Measurements from ENCODE around the gene MUC20. TPM values are rescaled to one million over a fixed set of nuclear protein-coding genes. Genes with fewer than 3 reads are reported as not detected.

MUC20 gene
- total and polyA plus RNA-seq, 2 of the 8 experiments (the other 6 are each of a cell fraction or from before 2014, with no cell fraction given) = 0.24 to 0.26 TPM

DNA sequence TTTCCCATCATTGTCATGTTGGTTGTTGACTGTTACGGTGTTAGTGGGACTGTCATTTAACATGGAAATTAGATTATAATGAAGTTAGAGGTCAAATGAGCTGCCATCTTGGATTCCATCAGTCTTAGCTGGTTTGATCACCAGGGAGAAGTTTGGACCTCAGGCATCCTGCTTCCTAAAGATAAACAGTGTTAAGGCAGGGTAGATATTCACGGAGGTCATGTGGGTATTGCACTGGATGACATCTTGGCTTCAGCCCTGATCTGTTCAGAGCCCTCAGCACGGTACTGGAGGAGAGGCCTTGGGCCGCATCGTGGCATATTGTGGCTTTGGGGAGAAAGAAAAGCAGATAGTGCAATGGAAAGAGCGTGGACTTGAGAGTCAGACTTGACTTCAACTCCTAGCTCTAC, 11.1 kb upstream of the MUC20 start:
- Histone ChIP-seq H3K14ac (ENCODE audit: insufficient read length) (no peak overlapping the region), H3K18ac (ENCODE audit: extremely low read depth, low read length) (no peak overlapping the region; the same call in 1 of the 2 replicates), H2BK15ac (ENCODE audit: low read length) (no peak overlapping the region), H3K4me2 (ENCODE audit: insufficient read depth in 1 of 2, low read depth in 2 of 2, low read length in 2 of 2) (no peak overlapping the region), H3K9me3 (ENCODE audit: insufficient read depth in 2 of 2, low read depth in 1 of 2, low read length in 1 of 2) (no peaks in the 10 kb centered on the region), H3K23me2 (ENCODE audit: low read depth, low read length) (no peaks in the 10 kb centered on the region; the same call in 1 of the 2 replicates), H4K20me1 (replicated peaks in 1 of 2; ENCODE audit: control insufficient read depth in 1 of 2, insufficient read depth in 2 of 2, low read length in 2 of 2) (no peaks in the 10 kb centered on the region), H3K79me2 (ENCODE audit: control insufficient read depth in 1 of 2, insufficient read depth in 2 of 2, low read length in 2 of 2) (no peaks in the 10 kb centered on the region), H2AK5ac (ENCODE audit: low read depth, low read length) (no peak overlapping the region), H3K36me3 (ENCODE audit: control insufficient read depth in 2 of 4, insufficient read depth in 4 of 4, low read length in 3 of 4) (no peaks in the 10 kb centered on the region; a peak in 1 of 8 replicates), H3K4ac (replicated peaks; ENCODE audit: insufficient read length, low read depth, low read length) (no peak overlapping the region), H3K23ac (ENCODE audit: insufficient read length) (no peak overlapping the region), H2AFZ (ENCODE audit: low read length) (no peak overlapping the region), H2BK5ac (ENCODE audit: low read depth, low read length) (no peak overlapping the region), H3K4me3 (ENCODE audit: extremely low read depth in 1 of 4, insufficient read depth in 2 of 4, low read depth in 3 of 4, low read length in 4 of 4) (no peak overlapping the region), H2BK12ac (ENCODE audit: low read depth, low read length) (no peak overlapping the region), H3K79me1 (ENCODE audit: low read depth, low read length) (no peaks in the 10 kb centered on the region), H2BK20ac (ENCODE audit: low read length) (no peak overlapping the region), H3K9ac (replicated peaks in 1 of 4; ENCODE audit: extremely low read depth in 1 of 4, low read depth in 3 of 4, low read length in 3 of 4) (no peak overlapping the region), H4K5ac (ENCODE audit: insufficient read length, low read depth, low read length) (peak overlapping the region; percentile 65), H4K91ac (replicated peaks; ENCODE audit: insufficient read length, low read length) (no peak overlapping the region), H4K8ac (ENCODE audit: extremely low read depth, insufficient read depth, low read length) (no peak overlapping the region), H3K27ac (ENCODE audit: low read depth, low read length) (no peak overlapping the region), H2BK120ac (replicated peaks; ENCODE audit: low read depth, low read length) (no peak overlapping the region), H3K27me3 (replicated peaks in 1 of 4; ENCODE audit: control insufficient read depth in 3 of 4, extremely low read depth in 1 of 4, insufficient read depth in 3 of 4, low read length in 3 of 4) (no peaks in the 10 kb centered on the region; a peak in 1 of 7 replicates), H3K56ac (replicated peaks; ENCODE audit: insufficient read length, low read depth, low read length) (no peak overlapping the region), H3K4me1 (replicated peaks in 1 of 4; ENCODE audit: control insufficient read depth in 3 of 4, insufficient read depth in 4 of 4, low read length in 3 of 4) (peaks cover 0 to 8% (median 5%) of the 10 kb centered on the region in 4 experiments; a peak in 5 of 7 replicates)
- ChIA-PET POLR2A (ENCODE audit: partially characterized antibody) (interaction anchor here (1.4 kb wide), 1 partner anchor 12 kb away, joined by 4 read pairs; no protein-coding TSS in a partner anchor), CTCF (ENCODE audit: partially characterized antibody) (no interaction called here)
- FAIRE-seq (no peak), DNase-seq (ENCODE audit: low read depth in 1 of 2, low spot score in 2 of 2) (no peak)
- TF ChIP-seq TCF12 (IDR thresholded peaks at IDR 0.05; ENCODE audit: low read depth, low read length) (no peak), ZNF274 (IDR thresholded peaks at IDR 0.05; ENCODE audit: borderline replicate concordance, extremely low read depth, low read length) (no peak), CBX5 (IDR thresholded peaks at IDR 0.05; ENCODE audit: low read depth, low read length) (no peak), RFX5 (IDR thresholded peaks at IDR 0.05; ENCODE audit: borderline replicate concordance, low read depth, low read length) (no peak), MAFK (IDR thresholded peaks at IDR 0.05; ENCODE audit: low read depth, low read length) (no peak), POU5F1 (IDR thresholded peaks at IDR 0.05; ENCODE audit: low read depth, low read length) (no peak), BRCA1 (IDR thresholded peaks at IDR 0.05; ENCODE audit: low read depth, low read length) (no peak), SIRT6 (IDR thresholded peaks at IDR 0.05; ENCODE audit: low read length) (no peak), SIX5 (IDR thresholded peaks at IDR 0.05; ENCODE audit: low read depth, low read length) (no peak), HDAC6 (IDR thresholded peaks at IDR 0.05; ENCODE audit: low read depth, low read length) (no peak), CTBP2 (IDR thresholded peaks at IDR 0.05; ENCODE audit: borderline replicate concordance, insufficient read depth, insufficient read length, low read length) (no peak)
- TF ChIP-seq, protein P1, sequence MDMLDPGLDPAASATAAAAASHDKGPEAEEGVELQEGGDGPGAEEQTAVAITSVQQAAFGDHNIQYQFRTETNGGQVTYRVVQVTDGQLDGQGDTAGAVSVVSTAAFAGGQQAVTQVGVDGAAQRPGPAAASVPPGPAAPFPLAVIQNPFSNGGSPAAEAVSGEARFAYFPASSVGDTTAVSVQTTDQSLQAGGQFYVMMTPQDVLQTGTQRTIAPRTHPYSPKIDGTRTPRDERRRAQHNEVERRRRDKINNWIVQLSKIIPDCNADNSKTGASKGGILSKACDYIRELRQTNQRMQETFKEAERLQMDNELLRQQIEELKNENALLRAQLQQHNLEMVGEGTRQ (IDR thresholded peaks at IDR 0.05; ENCODE audit: low read length) = no peak
- WGBS, 2 experiments (ENCODE audit: extremely low coverage in 1 of 2, insufficient coverage in 1 of 2, insufficient read length in 1 of 2, insufficient replicate concordance in 2 of 2, low coverage in 1 of 2, low lambda C conversion rate in 2 of 2, missing lambda C conversion rate in 1 of 2) = 92% methylated on average over 6 of the region's 6 CpGs; no CpG with 5 or more reads in 1 of the 2 experiments

Data from H1 (cell line).